ENCODE data around the gene RNF180. TPM values are rescaled to one million over a fixed set of nuclear protein-coding genes. Genes with fewer than 3 reads are reported as not detected.

RNF180 gene
- total RNA-seq, 1 donor from 2014 or later, result 7.9 TPM

GRCh38 chr5:64207978-64208377 lies 42.3 kb downstream of the RNF180 start:
- Histone ChIP-seq H3K27me3 (no peaks in the 10 kb centered on the region), H3K9me3 (no peaks in the 10 kb centered on the region), H3K4me3 (no peak overlapping the region), H3K4me1 (no peaks in the 10 kb centered on the region), H3K36me3 (no peaks in the 10 kb centered on the region), H3K27ac (no peak overlapping the region)
- no peak for DNase-seq (ENCODE audit: low spot score in 2 of 2)
- TF ChIP-seq, protein P1, sequence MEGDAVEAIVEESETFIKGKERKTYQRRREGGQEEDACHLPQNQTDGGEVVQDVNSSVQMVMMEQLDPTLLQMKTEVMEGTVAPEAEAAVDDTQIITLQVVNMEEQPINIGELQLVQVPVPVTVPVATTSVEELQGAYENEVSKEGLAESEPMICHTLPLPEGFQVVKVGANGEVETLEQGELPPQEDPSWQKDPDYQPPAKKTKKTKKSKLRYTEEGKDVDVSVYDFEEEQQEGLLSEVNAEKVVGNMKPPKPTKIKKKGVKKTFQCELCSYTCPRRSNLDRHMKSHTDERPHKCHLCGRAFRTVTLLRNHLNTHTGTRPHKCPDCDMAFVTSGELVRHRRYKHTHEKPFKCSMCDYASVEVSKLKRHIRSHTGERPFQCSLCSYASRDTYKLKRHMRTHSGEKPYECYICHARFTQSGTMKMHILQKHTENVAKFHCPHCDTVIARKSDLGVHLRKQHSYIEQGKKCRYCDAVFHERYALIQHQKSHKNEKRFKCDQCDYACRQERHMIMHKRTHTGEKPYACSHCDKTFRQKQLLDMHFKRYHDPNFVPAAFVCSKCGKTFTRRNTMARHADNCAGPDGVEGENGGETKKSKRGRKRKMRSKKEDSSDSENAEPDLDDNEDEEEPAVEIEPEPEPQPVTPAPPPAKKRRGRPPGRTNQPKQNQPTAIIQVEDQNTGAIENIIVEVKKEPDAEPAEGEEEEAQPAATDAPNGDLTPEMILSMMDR (IDR thresholded peaks at IDR 0.05), result peak in 2 of 3 experiments; percentile 21 to 50
- intact Hi-C loops (cut with DNase I), result loop anchor here (1.0 to 5.0 kb wide), 3 partner anchors 41 to 133 kb away; partner anchors contain the start of gene RNF180

GRCh38 chr5:64209353-64209752 lies 43.7 kb downstream of the RNF180 start:
- Histone ChIP-seq H3K4me3 (no peak overlapping the region), H3K36me3 (peaks cover 0 to 9% of the 10 kb centered on the region in 2 donors), H3K27me3 (no peaks in the 10 kb centered on the region), H3K9me3 (no peaks in the 10 kb centered on the region), H3K27ac (no peak overlapping the region), H3K4me1 (no peaks in the 10 kb centered on the region)
- intact Hi-C loops (cut with DNase I), result loop anchor here (5.0 kb wide), 1 partner anchor 42 kb away; the partner anchor contains the start of gene RNF180
- TF ChIP-seq, protein P1 (IDR thresholded peaks at IDR 0.05), result no peak
- DNase-seq (ENCODE audit: low spot score in 2 of 2), result no peak

GRCh38 chr5:64210866-64211265 lies 45.2 kb downstream of the RNF180 start:
- TF ChIP-seq, protein P1 (IDR thresholded peaks at IDR 0.05), result no peak
- no peak overlapping the region for H3K4me3 ChIP-seq
- H3K27ac ChIP-seq, result peak overlapping the region; percentile 45 to 64
- peak in 1 of 2 donors; percentile 78 for DNase-seq (ENCODE audit: low spot score in 2 of 2)
- H3K27me3 ChIP-seq, result no peaks in the 10 kb centered on the region
- intact Hi-C loops (cut with DNase I), result no loop called here
- H3K36me3 ChIP-seq, result peaks cover 0 to 13% of the 10 kb centered on the region in 2 donors
- no peaks in the 10 kb centered on the region for H3K9me3 ChIP-seq
- no peaks in the 10 kb centered on the region for H3K4me1 ChIP-seq

- TF ChIP-seq, protein P1 (IDR thresholded peaks at IDR 0.05), result no peak
- Histone ChIP-seq H3K27ac (no peak overlapping the region), H3K4me3 (no peak overlapping the region), H3K36me3 (peaks cover 0 to 13% of the 10 kb centered on the region in 2 donors), H3K27me3 (no peaks in the 10 kb centered on the region), H3K9me3 (no peaks in the 10 kb centered on the region), H3K4me1 (no peaks in the 10 kb centered on the region)
- intact Hi-C loops (cut with DNase I), result no loop called here
- no peak for DNase-seq (ENCODE audit: low spot score in 2 of 2)
Measured at GRCh38 chr5:64213011-64213410, 47.4 kb downstream of the RNF180 start.

DNA sequence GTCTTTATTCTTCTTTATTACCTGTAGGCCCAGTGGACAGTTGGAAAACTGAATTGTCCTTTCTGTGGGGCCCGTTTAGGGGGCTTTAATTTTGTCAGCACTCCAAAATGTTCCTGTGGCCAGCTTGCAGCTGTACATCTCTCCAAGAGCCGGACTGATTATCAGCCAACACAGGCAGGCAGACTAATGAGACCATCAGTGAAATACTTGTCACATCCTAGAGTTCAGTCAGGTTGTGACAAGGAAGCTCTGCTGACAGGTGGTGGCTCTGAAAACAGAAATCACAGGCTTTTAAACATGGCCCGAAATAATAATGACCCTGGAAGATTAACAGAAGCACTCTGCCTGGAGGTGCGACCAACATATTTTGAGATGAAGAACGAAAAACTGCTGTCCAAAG lies 47.9 kb downstream of the RNF180 start:
- Histone ChIP-seq H3K4me1 (no peaks in the 10 kb centered on the region), H3K9me3 (no peaks in the 10 kb centered on the region), H3K27me3 (no peaks in the 10 kb centered on the region), H3K27ac (no peak overlapping the region), H3K4me3 (no peak overlapping the region), H3K36me3 (peaks cover 0 to 13% of the 10 kb centered on the region in 2 donors)
- TF ChIP-seq, protein P1 (IDR thresholded peaks at IDR 0.05), result no peak
- intact Hi-C loops (cut with DNase I), result no loop called here
- DNase-seq (ENCODE audit: low spot score in 2 of 2), result no peak

- Histone ChIP-seq H3K4me1 (no peaks in the 10 kb centered on the region), H3K27ac (peak overlapping the region in 1 of 2 donors; percentile 26), H3K9me3 (no peaks in the 10 kb centered on the region), H3K36me3 (peaks cover 0 to 13% of the 10 kb centered on the region in 2 donors), H3K4me3 (no peak overlapping the region), H3K27me3 (no peaks in the 10 kb centered on the region)
- no peak for DNase-seq (ENCODE audit: low spot score in 2 of 2)
- TF ChIP-seq, protein P1 (IDR thresholded peaks at IDR 0.05), result no peak
- intact Hi-C loops (cut with DNase I), result no loop called here
Measured at GRCh38 chr5:64214132-64214531, 48.5 kb downstream of the RNF180 start.

Data from ascending aorta (tissue), 2 donors.